Bronchial epithelial cell (primary cell): ENCODE results near the gene NSFL1C. TPM values are rescaled to one million over a fixed set of nuclear protein-coding genes. Genes with fewer than 3 reads are reported as not detected.
A peak's percentile ranks its signal among the peaks of the same experiment; 100 is the strongest.

ENCODE experiments used
- DNase-seq: peaks from one replicate; pipeline ENCODE4 v3.0.0-alpha.2; 2010; ENCODE audit warnings: low read depth
- FAIRE-seq: peaks from 2 replicates; lab custom pipeline; 2011; peaks lifted over from hg19 to GRCh38; lab: Jason Lieb, UNC
- H3K27me3 ChIP-seq: 2 replicates; pipeline ENCODE4 v1.5.1; 2011; ENCODE audit warnings: low read length; ENCODE audit not compliant: control insufficient read depth, insufficient read depth
- H3K36me3 ChIP-seq: 2 replicates; pipeline ENCODE4 v1.5.1; 2011; ENCODE audit warnings: low read length; ENCODE audit not compliant: control insufficient read depth, insufficient read depth
- H3K4me3 ChIP-seq: 2 replicates; pipeline ENCODE4 v1.5.1; 2011; ENCODE audit warnings: mild to moderate bottlenecking, low read depth, low read length, control low read depth
- total RNA-seq: library from RNA; depleted of rRNA; stranded (reverse); fragments of >200 nt; gene quantifications from 2 replicates; pipeline ENCODE4 v1.2.1, GENCODE V29; 2014
- TF ChIP-seq, protein P1 (sequence below): IDR thresholded peaks from 2 replicates; pipeline ENCODE4 v1.5.1; 2011; ENCODE audit warnings: mild to moderate bottlenecking, moderate library complexity, low read length, control low read depth, inconsistent platforms; ENCODE audit not compliant: insufficient read depth, severe bottlenecking

Gene NSFL1C
- total RNA-seq, 1 donor from 2014 or later, result 19.7 TPM

GRCh38 chr20:1424336-1424735 is 42.3 kb downstream of the NSFL1C start:
- DNase-seq (peak; percentile 59), FAIRE-seq (no peak)
- Histone ChIP-seq H3K27me3 (no peaks in the 10 kb centered on the region), H3K4me3 (no peak overlapping the region), H3K36me3 (no peaks in the 10 kb centered on the region)
- TF ChIP-seq, protein P1, sequence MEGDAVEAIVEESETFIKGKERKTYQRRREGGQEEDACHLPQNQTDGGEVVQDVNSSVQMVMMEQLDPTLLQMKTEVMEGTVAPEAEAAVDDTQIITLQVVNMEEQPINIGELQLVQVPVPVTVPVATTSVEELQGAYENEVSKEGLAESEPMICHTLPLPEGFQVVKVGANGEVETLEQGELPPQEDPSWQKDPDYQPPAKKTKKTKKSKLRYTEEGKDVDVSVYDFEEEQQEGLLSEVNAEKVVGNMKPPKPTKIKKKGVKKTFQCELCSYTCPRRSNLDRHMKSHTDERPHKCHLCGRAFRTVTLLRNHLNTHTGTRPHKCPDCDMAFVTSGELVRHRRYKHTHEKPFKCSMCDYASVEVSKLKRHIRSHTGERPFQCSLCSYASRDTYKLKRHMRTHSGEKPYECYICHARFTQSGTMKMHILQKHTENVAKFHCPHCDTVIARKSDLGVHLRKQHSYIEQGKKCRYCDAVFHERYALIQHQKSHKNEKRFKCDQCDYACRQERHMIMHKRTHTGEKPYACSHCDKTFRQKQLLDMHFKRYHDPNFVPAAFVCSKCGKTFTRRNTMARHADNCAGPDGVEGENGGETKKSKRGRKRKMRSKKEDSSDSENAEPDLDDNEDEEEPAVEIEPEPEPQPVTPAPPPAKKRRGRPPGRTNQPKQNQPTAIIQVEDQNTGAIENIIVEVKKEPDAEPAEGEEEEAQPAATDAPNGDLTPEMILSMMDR, result no peak

DNA sequence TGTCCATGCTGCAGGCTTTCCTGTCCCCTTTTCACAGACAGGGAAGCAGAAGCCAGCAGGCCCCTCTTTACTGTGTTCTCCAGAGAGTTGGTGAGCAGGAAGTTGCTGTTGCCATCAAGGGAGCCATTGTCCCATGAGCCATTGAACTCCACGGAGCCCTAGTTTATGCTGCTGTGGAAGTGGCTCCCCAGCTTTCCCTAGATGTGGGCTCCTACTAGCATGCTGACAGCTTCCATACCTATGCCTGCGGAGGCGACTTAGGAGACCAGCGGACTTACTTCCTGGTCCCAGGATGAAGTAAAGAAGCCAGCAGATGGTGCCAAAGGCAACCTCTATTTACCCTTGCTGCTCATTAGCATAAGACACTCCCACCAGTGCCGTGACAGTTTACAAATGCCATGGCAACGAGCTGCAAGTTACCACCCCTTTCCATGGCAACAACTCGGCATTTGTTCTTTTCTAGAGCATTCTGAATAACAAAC is 43.0 kb downstream of the NSFL1C start:
- no peak overlapping the region for H3K4me3 ChIP-seq
- TF ChIP-seq, protein P1, result peak; percentile 32
- FAIRE-seq (no peak), DNase-seq (peak; percentile 86)
- no peaks in the 10 kb centered on the region for H3K27me3 ChIP-seq
- no peaks in the 10 kb centered on the region for H3K36me3 ChIP-seq

- DNase-seq (no peak), FAIRE-seq (no peak)
- Histone ChIP-seq H3K36me3 (no peaks in the 10 kb centered on the region), H3K27me3 (no peaks in the 10 kb centered on the region), H3K4me3 (no peak overlapping the region)
- TF ChIP-seq, protein P1, result no peak
Measured at GRCh38 chr20:1423206-1423605, 43.4 kb downstream of the NSFL1C start.

GRCh38 chr20:1422753-1423152 is 43.9 kb downstream of the NSFL1C start:
- Histone ChIP-seq H3K4me3 (no peak overlapping the region), H3K27me3 (no peaks in the 10 kb centered on the region), H3K36me3 (no peaks in the 10 kb centered on the region)
- peak; percentile 82 for DNase-seq
- TF ChIP-seq, protein P1, result no peak
- peak; percentile 86 for FAIRE-seq

DNA sequence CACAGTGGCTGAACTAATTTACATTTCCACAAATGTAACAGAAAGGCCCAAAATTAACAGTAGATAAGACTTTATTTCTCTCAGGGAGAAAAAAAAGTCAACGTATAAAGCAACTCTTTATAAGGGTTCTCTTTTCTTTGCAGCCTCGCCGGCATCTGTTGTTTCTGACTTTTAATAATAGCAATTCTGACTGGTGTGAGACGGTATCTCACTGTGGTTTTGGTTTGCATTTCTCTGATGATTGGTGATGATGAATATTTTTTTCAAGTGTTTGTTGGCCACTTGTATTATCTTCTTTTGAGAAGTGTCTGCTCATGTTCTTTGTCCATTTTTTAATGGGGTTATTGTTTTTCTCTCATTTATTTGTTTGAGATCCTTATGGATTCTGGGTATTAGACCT is 46.6 kb downstream of the NSFL1C start:
- FAIRE-seq, result no peak
- Histone ChIP-seq H3K4me3 (no peak overlapping the region), H3K27me3 (no peaks in the 10 kb centered on the region), H3K36me3 (no peaks in the 10 kb centered on the region)
- no peak for DNase-seq
- TF ChIP-seq, protein P1, result no peak

DNA sequence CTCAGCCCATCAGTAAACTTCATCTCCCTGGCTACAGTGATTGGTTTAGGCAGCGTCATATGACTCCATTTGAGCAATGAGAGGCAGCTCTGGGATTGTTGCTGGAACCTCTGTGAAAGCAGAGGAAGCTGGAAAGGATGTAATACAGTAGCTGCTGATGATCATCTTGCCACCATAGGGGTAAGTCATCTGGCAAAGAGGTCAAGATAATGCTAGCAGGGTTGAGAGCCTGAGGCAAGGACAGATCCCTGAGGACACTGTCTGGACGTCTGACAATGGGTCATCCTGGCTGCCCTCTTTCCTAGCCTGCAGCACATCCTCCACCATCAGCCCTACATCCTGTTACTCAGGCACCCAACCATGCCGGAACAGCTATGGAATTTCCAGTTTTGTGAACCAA is 48.3 kb downstream of the NSFL1C start:
- Histone ChIP-seq H3K36me3 (no peaks in the 10 kb centered on the region), H3K27me3 (no peaks in the 10 kb centered on the region), H3K4me3 (no peak overlapping the region)
- TF ChIP-seq, protein P1, result no peak
- peak; percentile 78 for DNase-seq
- no peak for FAIRE-seq
